IMR-90 (cell line): ENCODE data around the gene CEP72.

Experiments used
- CEBPB ChIP-seq: IDR thresholded peaks from 2 replicates; pipeline ENCODE4 v1.6.1; 2012; ENCODE audit warnings: low read depth, low read length, improper control_type of control experiment
- CTCF ChIP-seq: conservative IDR thresholded peaks from 2 replicates; pipeline ENCODE4 v1.5.1; 2012; ENCODE audit warnings: mild to moderate bottlenecking, low read depth, low read length, improper control_type of control experiment
- MAFK ChIP-seq: IDR thresholded peaks from 2 replicates; pipeline ENCODE4 v1.6.1; 2012; ENCODE audit warnings: low read depth, low read length, improper control_type of control experiment
- MXI1 ChIP-seq: IDR thresholded peaks from 2 replicates; pipeline ENCODE4 v1.6.1; 2012; ENCODE audit warnings: low read depth, mild to moderate bottlenecking, low read length, moderate library complexity, borderline replicate concordance
- POLR2A ChIP-seq: IDR thresholded peaks from 2 replicates; pipeline ENCODE4 v1.6.1; 2012; ENCODE audit warnings: mild to moderate bottlenecking, low read depth, low read length
- RAD21 ChIP-seq: IDR thresholded peaks from 2 replicates; pipeline ENCODE4 v1.6.1; 2012; ENCODE audit warnings: low read length, improper control_type of control experiment
- RCOR1 ChIP-seq: IDR thresholded peaks from 2 replicates; pipeline ENCODE4 v1.6.1; 2012; ENCODE audit warnings: mild to moderate bottlenecking, low read length, improper control_type of control experiment; ENCODE audit not compliant: insufficient replicate concordance
- RFX5 ChIP-seq: IDR thresholded peaks from 2 replicates; pipeline ENCODE4 v1.8.0; 2012; ENCODE audit warnings: low read depth, mild to moderate bottlenecking, low read length, moderate library complexity
- SMC3 ChIP-seq: fragments of 150-350 bp; IDR thresholded peaks from 2 replicates; pipeline ENCODE4 v1.6.1; 2016; ENCODE audit warnings: low read depth, mild to moderate bottlenecking, antibody characterized with exemption, low read length, moderate library complexity

GRCh38 chr5:651296-652022, 39.3 kb downstream of the CEP72 start:
- TF ChIP-seq SMC3 (no peak), CTCF (no peak), MXI1 (no peak), RCOR1 (no peak), POLR2A (no peak), MAFK (no peak), RAD21 (no peak), CEBPB (no peak), RFX5 (no peak)
